SK-N-SH (cell line): ENCODE measurements around the gene NLRC5. TPM values are rescaled to one million over a fixed set of nuclear protein-coding genes. Genes with fewer than 3 reads are reported as not detected.

Experiments used
- CTCF ChIA-PET: fragments of 300-600, 350-600 bp; formaldehyde crosslinking; extraction: SDS; loops from one replicate; lab custom pipeline; 2021; lab: Yijun Ruan, JAX
- POLR2A ChIA-PET: fragments of 350-600 bp; sonication (Branson Sonifier 250); formaldehyde crosslinking; extraction: SDS; loops from one replicate; lab custom pipeline; 2020; ENCODE audit warnings: antibody characterized with exemption, inconsistent platforms; lab: Yijun Ruan, JAX
- DNase-seq: peaks from one replicate; pipeline ENCODE4 v3.0.0; 2012
- H2AFZ ChIP-seq: fragments of 200-600 bp; sonication (generic); 2 replicates; pipeline ENCODE4 v1.8.1; 2016; ENCODE audit warnings: antibody characterized with exemption, mild to moderate bottlenecking, low read depth
- H3F3A ChIP-seq: fragments of 200-600 bp; sonication (generic); replicated peaks from 2 replicates; pipeline ENCODE3; 2016; ENCODE audit warnings: antibody characterized with exemption, mild to moderate bottlenecking; ENCODE audit not compliant: insufficient read depth
- H3K27ac ChIP-seq, 2 experiments: fragments of 200-500 bp in 1 of 2; fragments of 200-600 bp in 1 of 2; sonication (Bioruptor generic) in 1 of 2; sonication (generic), shearing (Covaris generic) in 1 of 2; 2 replicates each; pipeline versions ENCODE4 v1.5.1 to v1.6.1; 2014 to 2016; ENCODE audit warnings: low read depth in 2 of 2, inconsistent platforms in 1 of 2, low read length in 1 of 2, mild to moderate bottlenecking in 1 of 2, mixed read lengths in 1 of 2
- H3K27me3 ChIP-seq: fragments of 200-600 bp; sonication (generic), shearing (Covaris generic); 2 replicates; pipeline ENCODE4 v1.6.1; 2016; ENCODE audit warnings: mixed run types; ENCODE audit not compliant: insufficient read depth
- H3K36me3 ChIP-seq, 2 experiments: fragments of 200-500 bp in 1 of 2; fragments of 200-600 bp in 1 of 2; sonication (Bioruptor generic) in 1 of 2; sonication (generic) in 1 of 2; replicated peaks in 1 of 2; 2 replicates each; pipeline versions ENCODE3 to v1.5.1; 2014 to 2016; ENCODE audit warnings: low read length in 1 of 2, mild to moderate bottlenecking in 1 of 2; ENCODE audit not compliant: insufficient read depth in 2 of 2, control insufficient read depth in 1 of 2
- H3K4me1 ChIP-seq, 2 experiments: fragments of 200-500 bp in 1 of 2; fragments of 200-600 bp in 1 of 2; sonication (Bioruptor generic) in 1 of 2; sonication (generic), shearing (Covaris generic) in 1 of 2; 2 replicates each; pipeline versions ENCODE4 v1.5.1 to v1.6.1; 2014 to 2016; ENCODE audit warnings: low read depth in 1 of 2, low read length in 1 of 2, mixed run types in 1 of 2; ENCODE audit not compliant: insufficient read depth in 2 of 2, control insufficient read depth in 1 of 2
- H3K4me2 ChIP-seq: fragments of 200-600 bp; sonication (generic), shearing (Covaris generic); 2 replicates; pipeline ENCODE4 v1.6.1; 2017; ENCODE audit warnings: mixed run types
- H3K4me3 ChIP-seq, 2 experiments: fragments of 200-500 bp in 1 of 2; fragments of 200-600 bp in 1 of 2; sonication (Bioruptor generic) in 1 of 2; sonication (generic), shearing (Covaris generic) in 1 of 2; 2 replicates each; pipeline versions ENCODE4 v1.5.1 to v1.8.1; 2014 to 2016; ENCODE audit warnings: low read depth in 2 of 2, inconsistent platforms in 1 of 2, low read length in 1 of 2, mild to moderate bottlenecking in 1 of 2, mixed read lengths in 1 of 2, moderate library complexity in 1 of 2
- H3K79me2 ChIP-seq: fragments of 200-600 bp; sonication (generic); 2 replicates; pipeline ENCODE4 v1.8.1; 2017; ENCODE audit warnings: mild to moderate bottlenecking; ENCODE audit not compliant: insufficient read depth
- H3K9ac ChIP-seq: fragments of 200-600 bp; sonication (generic); 2 replicates; pipeline ENCODE4 v1.6.1; 2017; ENCODE audit warnings: mixed run types
- H3K9me2 ChIP-seq: fragments of 200-600 bp; sonication (generic); 2 replicates; pipeline ENCODE4 v1.6.1; 2017; ENCODE audit warnings: mixed run types
- H3K9me3 ChIP-seq: fragments of 200-600 bp; sonication (generic); 2 replicates; pipeline ENCODE4 v1.6.1; 2017; ENCODE audit warnings: mixed run types, mild to moderate bottlenecking, moderate library complexity
- H4K20me1 ChIP-seq: fragments of 200-600 bp; sonication (generic); 2 replicates; pipeline ENCODE4 v1.6.1; 2017; ENCODE audit warnings: mild to moderate bottlenecking, mixed run types; ENCODE audit not compliant: insufficient read depth
- ELF1 ChIP-seq: IDR thresholded peaks from 2 replicates; pipeline ENCODE4 v1.4.0; 2012
- EP300 ChIP-seq, 2 experiments: IDR thresholded peaks; 2 replicates each; pipeline versions ENCODE4 v1.4.0 to v1.6.1; 2012; ENCODE audit warnings: borderline replicate concordance in 1 of 2, low read depth in 1 of 2, low read length in 1 of 2
- EZH2phosphoT487 ChIP-seq: fragments of 200-600 bp; sonication (generic); IDR thresholded peaks from 2 replicates; pipeline ENCODE4 v1.6.1; 2017; ENCODE audit warnings: low read depth, mixed run types, mild to moderate bottlenecking, antibody characterized with exemption, moderate library complexity, borderline replicate concordance
- GABPA ChIP-seq: IDR thresholded peaks from 2 replicates; pipeline ENCODE4 v1.4.0; 2012; ENCODE audit warnings: low read depth, mild to moderate bottlenecking
- GATA2 ChIP-seq: sonication (generic); formaldehyde crosslinking; IDR thresholded peaks from 2 replicates; pipeline ENCODE4 v1.5.0; 2020; ENCODE audit warnings: mild to moderate bottlenecking, missing genetic modification reagents
- JUND ChIP-seq: IDR thresholded peaks from 2 replicates; pipeline ENCODE4 v1.4.0; 2012
- MAX ChIP-seq: IDR thresholded peaks from 2 replicates; pipeline ENCODE4 v1.4.0; 2012; ENCODE audit warnings: low read depth
- MEF2A ChIP-seq: IDR thresholded peaks from 2 replicates; pipeline ENCODE4 v1.4.0; 2012; ENCODE audit warnings: low read depth, borderline replicate concordance
- PBX3 ChIP-seq: IDR thresholded peaks from 2 replicates; pipeline ENCODE4; 2012
- POLR2AphosphoS5 ChIP-seq: IDR thresholded peaks from 2 replicates; pipeline ENCODE4 v1.6.1; 2012; ENCODE audit warnings: low read depth, low read length
- RAD21 ChIP-seq: IDR thresholded peaks from 2 replicates; pipeline ENCODE4 v1.6.1; 2012; ENCODE audit warnings: mild to moderate bottlenecking, low read length
- RFX5 ChIP-seq: IDR thresholded peaks from 2 replicates; pipeline ENCODE4 v1.6.1; 2012; ENCODE audit warnings: mild to moderate bottlenecking, improper control_type of control experiment, low read length
- RXRA ChIP-seq: IDR thresholded peaks from 2 replicates; pipeline ENCODE4 v1.4.0; 2012; ENCODE audit warnings: low read depth, mild to moderate bottlenecking, borderline replicate concordance
- SIN3A ChIP-seq: IDR thresholded peaks from 2 replicates; pipeline ENCODE4 v1.6.1; 2012; ENCODE audit warnings: low read depth, mild to moderate bottlenecking, low read length, moderate library complexity, borderline replicate concordance
- SMC3 ChIP-seq: IDR thresholded peaks from 2 replicates; pipeline ENCODE4 v1.6.1; 2012; ENCODE audit warnings: low read depth, low read length, improper control_type of control experiment
- TAF1 ChIP-seq: IDR thresholded peaks from 2 replicates; pipeline ENCODE4 v1.6.1; 2012; ENCODE audit warnings: low read depth, mild to moderate bottlenecking, low read length, moderate library complexity, borderline replicate concordance
- TEAD4 ChIP-seq: IDR thresholded peaks from 2 replicates; pipeline ENCODE4 v1.4.0; 2012; ENCODE audit warnings: mild to moderate bottlenecking, borderline replicate concordance; ENCODE audit not compliant: insufficient read depth
- YY1 ChIP-seq: IDR thresholded peaks from 2 replicates; pipeline ENCODE4 v1.4.0; 2012; ENCODE audit warnings: low read depth, mild to moderate bottlenecking
- WGBS: methylation state at CpG from one replicate; pipeline ENCODE4 v1.1.6; 2017; ENCODE audit warnings: low lambda C conversion rate; 5-methylcytosine and 5-hydroxymethylcytosine counted together
- polyA plus RNA-seq, 3 experiments: library from polyadenylated mRNA; depleted of rRNA; stranded (reverse); fragments of >200 nt; gene quantifications; 2 replicates each; pipeline ENCODE4 v1.2.3, GENCODE V29; 2012
- TF ChIP-seq, protein P1 (sequence below): fragments of 150-350 bp; IDR thresholded peaks from 2 replicates; pipeline ENCODE4 v1.6.1; 2017; ENCODE audit warnings: antibody characterized with exemption, low read length, low read depth, borderline replicate concordance
- TF ChIP-seq, protein P2 (sequence below): IDR thresholded peaks from 2 replicates; pipeline ENCODE4 v1.6.1; 2012; ENCODE audit warnings: mild to moderate bottlenecking, low read depth, low read length, moderate library complexity

NLRC5 gene, protein sequence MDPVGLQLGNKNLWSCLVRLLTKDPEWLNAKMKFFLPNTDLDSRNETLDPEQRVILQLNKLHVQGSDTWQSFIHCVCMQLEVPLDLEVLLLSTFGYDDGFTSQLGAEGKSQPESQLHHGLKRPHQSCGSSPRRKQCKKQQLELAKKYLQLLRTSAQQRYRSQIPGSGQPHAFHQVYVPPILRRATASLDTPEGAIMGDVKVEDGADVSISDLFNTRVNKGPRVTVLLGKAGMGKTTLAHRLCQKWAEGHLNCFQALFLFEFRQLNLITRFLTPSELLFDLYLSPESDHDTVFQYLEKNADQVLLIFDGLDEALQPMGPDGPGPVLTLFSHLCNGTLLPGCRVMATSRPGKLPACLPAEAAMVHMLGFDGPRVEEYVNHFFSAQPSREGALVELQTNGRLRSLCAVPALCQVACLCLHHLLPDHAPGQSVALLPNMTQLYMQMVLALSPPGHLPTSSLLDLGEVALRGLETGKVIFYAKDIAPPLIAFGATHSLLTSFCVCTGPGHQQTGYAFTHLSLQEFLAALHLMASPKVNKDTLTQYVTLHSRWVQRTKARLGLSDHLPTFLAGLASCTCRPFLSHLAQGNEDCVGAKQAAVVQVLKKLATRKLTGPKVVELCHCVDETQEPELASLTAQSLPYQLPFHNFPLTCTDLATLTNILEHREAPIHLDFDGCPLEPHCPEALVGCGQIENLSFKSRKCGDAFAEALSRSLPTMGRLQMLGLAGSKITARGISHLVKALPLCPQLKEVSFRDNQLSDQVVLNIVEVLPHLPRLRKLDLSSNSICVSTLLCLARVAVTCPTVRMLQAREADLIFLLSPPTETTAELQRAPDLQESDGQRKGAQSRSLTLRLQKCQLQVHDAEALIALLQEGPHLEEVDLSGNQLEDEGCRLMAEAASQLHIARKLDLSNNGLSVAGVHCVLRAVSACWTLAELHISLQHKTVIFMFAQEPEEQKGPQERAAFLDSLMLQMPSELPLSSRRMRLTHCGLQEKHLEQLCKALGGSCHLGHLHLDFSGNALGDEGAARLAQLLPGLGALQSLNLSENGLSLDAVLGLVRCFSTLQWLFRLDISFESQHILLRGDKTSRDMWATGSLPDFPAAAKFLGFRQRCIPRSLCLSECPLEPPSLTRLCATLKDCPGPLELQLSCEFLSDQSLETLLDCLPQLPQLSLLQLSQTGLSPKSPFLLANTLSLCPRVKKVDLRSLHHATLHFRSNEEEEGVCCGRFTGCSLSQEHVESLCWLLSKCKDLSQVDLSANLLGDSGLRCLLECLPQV (N-terminal part only)
- polyA plus RNA-seq (2012; rRNA removed) = 6.5 and 7.8 TPM in 2 replicates
- 2.3 and 2.9 TPM in 2 replicates for polyA plus RNA-seq (2012; cell fraction: cytosol; rRNA removed)
- 32.3 and 33.4 TPM in 2 replicates for polyA plus RNA-seq (2012; cell fraction: nucleus; rRNA removed)

DNA sequence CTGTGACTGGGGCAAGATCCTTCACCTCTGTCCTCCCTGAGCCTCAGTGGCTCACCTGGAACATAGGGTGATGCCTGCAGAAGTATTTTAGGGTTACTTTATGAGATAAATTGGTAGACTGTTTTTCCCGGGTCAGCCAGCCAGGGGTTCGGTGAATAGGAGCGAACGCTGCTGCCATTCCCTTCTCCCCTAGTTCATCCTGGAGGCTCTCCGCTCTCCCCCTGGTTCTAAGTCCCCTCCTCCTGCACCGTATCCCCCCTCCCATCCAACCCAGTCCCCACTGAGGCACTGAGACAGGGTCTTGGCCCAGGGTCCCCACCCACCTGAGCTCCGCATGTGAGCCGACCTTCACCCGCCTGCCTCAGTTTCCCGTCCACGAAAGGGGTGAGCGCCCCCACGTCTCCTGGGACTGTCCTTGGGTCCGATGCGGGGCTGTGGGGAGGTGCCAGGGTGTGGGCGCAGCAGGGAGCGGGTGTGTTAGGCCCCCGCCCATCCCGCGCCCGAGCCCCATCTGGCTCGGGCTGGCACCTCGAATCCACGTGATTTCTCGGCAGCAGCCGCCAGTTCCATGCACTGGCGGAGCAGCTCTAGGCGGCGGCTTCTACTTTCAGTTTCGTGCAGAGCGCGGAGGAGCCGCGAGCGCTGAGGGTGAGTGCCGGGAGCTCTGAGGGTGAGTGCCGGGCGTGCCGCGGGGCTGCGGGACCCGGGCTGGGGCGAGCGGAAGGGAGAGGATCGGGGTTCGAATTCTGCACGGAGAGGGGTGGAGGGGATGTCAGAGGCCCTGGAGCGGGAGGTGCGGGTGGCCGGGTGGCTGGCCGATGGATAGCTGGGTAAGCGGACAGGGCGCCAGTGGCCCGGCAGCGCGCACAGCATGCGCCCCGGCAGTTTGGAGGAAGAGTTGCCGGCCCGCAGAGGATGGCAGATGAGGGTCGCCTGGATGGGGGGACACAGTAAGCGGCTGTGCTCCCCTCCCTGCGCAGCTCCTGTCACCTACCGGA, at the start of gene NLRC5:
Gene NLRC5 (plus strand): TSS at position 610 of the 998 bp plus-strand sequence. CDS start 31,156 bp downstream, outside the sequence.
- Histone ChIP-seq H3K4me2 (peak within 1 kb of the TSS; percentile 93), H3K27ac (peak within 1 kb of the TSS; percentile 39; a peak in 3 of 4 replicates), H2AFZ (peak within 1 kb of the TSS; percentile 96), H3K79me2 (no peaks in the 10 kb centered on the region), H3K4me3 (peak within 1 kb of the TSS; percentile 64 to 86), H3F3A (no peaks in the 10 kb centered on the region), H3K9me3 (no peaks in the 10 kb centered on the region), H3K9me2 (no peaks in the 10 kb centered on the region), H3K9ac (peak within 1 kb of the TSS; percentile 74), H3K4me1 (peaks cover 12 to 19% of the 10 kb centered on the region in 2 experiments; a peak in 2 of 4 replicates), H3K27me3 (no peaks in the 10 kb centered on the region), H4K20me1 (no peaks in the 10 kb centered on the region), H3K36me3 (no peaks in the 10 kb centered on the region)
- DNase-seq = peak; percentile 91
- CTCF ChIA-PET = interaction anchor here (0.7 to 1.5 kb wide), 9 partner anchors 9 to 196 kb away, joined by 3 to 4 read pairs (median 3); no protein-coding TSS in a partner anchor
- WGBS = 29% methylated on average over 16 of the region's 64 CpGs
- POLR2A ChIA-PET = interaction anchor here (0.6 to 0.9 kb wide), 2 partner anchors 23 to 53 kb away, joined by 3 to 4 read pairs; no protein-coding TSS in a partner anchor
- TF ChIP-seq POLR2AphosphoS5 = peak; percentile 83
- no peak for TF ChIP-seq RXRA
- no peak for TF ChIP-seq JUND
- TF ChIP-seq MAX = peak; percentile 89
- no peak for TF ChIP-seq EZH2phosphoT487
- TF ChIP-seq, protein P1, sequence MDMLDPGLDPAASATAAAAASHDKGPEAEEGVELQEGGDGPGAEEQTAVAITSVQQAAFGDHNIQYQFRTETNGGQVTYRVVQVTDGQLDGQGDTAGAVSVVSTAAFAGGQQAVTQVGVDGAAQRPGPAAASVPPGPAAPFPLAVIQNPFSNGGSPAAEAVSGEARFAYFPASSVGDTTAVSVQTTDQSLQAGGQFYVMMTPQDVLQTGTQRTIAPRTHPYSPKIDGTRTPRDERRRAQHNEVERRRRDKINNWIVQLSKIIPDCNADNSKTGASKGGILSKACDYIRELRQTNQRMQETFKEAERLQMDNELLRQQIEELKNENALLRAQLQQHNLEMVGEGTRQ = no peak
- TF ChIP-seq RFX5 = no peak
- 0 out of 2 replicates have a peak, but pooled peaks have one; percentile 25 for TF ChIP-seq YY1
- peak in 1 of 2 experiments; percentile 16; a peak in 1 of 4 replicates for TF ChIP-seq EP300 (IDR thresholded peaks at IDR 0.05; ENCODE audit: borderline replicate concordance in 1 of 2, low read depth in 1 of 2, low read length in 1 of 2)
- TF ChIP-seq GABPA = no peak
- TF ChIP-seq GATA2 (CRISPR knock-in tag) = no peak
- TF ChIP-seq, protein P2, sequence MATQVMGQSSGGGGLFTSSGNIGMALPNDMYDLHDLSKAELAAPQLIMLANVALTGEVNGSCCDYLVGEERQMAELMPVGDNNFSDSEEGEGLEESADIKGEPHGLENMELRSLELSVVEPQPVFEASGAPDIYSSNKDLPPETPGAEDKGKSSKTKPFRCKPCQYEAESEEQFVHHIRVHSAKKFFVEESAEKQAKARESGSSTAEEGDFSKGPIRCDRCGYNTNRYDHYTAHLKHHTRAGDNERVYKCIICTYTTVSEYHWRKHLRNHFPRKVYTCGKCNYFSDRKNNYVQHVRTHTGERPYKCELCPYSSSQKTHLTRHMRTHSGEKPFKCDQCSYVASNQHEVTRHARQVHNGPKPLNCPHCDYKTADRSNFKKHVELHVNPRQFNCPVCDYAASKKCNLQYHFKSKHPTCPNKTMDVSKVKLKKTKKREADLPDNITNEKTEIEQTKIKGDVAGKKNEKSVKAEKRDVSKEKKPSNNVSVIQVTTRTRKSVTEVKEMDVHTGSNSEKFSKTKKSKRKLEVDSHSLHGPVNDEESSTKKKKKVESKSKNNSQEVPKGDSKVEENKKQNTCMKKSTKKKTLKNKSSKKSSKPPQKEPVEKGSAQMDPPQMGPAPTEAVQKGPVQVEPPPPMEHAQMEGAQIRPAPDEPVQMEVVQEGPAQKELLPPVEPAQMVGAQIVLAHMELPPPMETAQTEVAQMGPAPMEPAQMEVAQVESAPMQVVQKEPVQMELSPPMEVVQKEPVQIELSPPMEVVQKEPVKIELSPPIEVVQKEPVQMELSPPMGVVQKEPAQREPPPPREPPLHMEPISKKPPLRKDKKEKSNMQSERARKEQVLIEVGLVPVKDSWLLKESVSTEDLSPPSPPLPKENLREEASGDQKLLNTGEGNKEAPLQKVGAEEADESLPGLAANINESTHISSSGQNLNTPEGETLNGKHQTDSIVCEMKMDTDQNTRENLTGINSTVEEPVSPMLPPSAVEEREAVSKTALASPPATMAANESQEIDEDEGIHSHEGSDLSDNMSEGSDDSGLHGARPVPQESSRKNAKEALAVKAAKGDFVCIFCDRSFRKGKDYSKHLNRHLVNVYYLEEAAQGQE = 0 out of 2 replicates have a peak, but pooled peaks have one; percentile 2
- TF ChIP-seq MEF2A = no peak
- no peak for TF ChIP-seq PBX3
- no peak for TF ChIP-seq ELF1
- TF ChIP-seq SIN3A = peak; percentile 13; the same call in 1 of the 2 replicates
- peak; percentile 8; the same call in 1 of the 2 replicates for TF ChIP-seq SMC3
- peak; percentile 12; the same call in 1 of the 2 replicates for TF ChIP-seq RAD21
- no peak for TF ChIP-seq TAF1
- TF ChIP-seq TEAD4 = no peak
